Activated T-cell treated with anti-CD3 and anti-CD28 coated beads, Interleukin-2, amount 50 U/mL, for 48 hours (primary cell): ENCODE data around the gene ENTHD1.

Experiments
- DNase-seq, 2 experiments: peaks; one replicate each; pipeline ENCODE4 v3.0.0-alpha.2; 2020

ENTHD1 gene

DNA sequence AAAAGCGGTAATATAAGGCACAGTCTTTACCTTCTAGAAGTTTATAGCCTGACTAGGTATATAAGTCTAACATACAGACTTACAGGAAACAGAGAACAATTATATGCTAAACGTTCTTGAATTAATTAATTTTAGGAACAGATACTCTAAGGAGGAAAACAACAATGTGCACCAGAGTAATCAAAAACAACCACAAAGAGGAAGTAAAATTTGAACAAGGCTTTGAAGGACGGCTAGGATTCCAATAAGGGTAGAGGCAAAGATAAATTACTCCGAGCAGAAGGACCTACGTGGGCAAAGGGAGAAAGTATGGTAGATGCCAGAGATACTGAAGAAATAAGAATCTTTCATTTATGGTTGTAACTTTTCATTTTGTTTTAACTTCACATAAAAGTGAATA lies 54.4 kb downstream of the ENTHD1 start:
- no peak for DNase-seq

DNA sequence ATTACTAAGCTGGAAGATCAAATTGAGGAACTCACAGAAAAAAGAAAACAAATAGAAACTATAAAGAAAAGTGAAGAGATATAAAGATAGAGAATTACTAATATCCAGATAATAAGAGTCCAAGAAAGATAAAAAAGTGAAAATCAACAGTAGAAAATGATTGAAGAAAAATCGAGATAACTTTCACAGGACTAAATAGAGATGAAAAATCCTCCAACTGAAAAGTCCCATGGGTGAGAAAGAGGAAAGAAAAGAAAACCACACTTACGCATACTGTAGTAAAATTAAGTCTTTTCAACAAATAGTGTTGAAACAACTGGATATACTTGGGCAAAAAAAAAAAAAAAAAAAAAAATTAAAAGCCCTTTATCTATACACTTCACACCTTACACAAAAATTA lies 60.0 kb downstream of the ENTHD1 start:
- no peak for DNase-seq

DNA sequence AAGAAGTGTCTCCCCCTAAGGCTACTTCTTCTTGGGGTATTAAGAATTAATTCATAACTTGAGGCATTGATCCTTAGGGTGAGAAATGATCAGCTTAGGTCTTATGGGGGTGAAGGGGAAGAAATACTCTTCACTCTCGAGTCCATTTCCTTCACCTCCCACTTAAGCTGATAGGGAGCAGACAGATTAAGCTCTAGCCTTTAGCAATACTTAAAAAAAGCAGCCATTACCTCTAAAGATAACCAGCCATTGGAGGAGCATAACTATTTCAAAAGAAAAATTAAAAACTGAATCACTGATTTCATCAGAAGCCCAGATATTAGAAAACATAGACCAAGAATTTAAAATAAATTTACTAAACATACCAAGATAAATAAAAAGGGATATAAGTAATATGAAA lies 60.5 kb downstream of the ENTHD1 start:
- DNase-seq, result no peak

DNA sequence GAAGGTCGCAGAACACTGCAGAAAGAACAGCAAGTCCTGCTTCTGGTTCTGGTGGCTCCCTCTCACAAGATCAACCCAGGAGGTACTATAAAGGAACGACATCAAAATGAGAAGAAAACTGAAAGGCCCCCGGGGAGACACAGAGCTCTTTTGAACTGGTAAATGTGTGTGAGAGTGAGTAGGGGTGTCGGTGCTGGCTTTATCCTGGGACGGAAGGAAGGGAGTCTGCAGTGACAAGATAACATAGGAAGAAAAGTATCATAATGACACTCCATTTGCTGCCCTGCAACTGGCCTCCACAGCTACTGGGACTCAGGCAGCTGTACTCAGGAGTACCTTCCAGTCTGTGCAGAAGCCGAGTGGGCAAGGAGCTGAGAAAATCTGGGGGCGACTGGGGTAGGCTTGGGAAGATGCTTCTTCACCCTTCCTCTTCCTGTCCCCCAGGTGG lies 60.9 kb downstream of the ENTHD1 start:
- DNase-seq, result no peak

DNA sequence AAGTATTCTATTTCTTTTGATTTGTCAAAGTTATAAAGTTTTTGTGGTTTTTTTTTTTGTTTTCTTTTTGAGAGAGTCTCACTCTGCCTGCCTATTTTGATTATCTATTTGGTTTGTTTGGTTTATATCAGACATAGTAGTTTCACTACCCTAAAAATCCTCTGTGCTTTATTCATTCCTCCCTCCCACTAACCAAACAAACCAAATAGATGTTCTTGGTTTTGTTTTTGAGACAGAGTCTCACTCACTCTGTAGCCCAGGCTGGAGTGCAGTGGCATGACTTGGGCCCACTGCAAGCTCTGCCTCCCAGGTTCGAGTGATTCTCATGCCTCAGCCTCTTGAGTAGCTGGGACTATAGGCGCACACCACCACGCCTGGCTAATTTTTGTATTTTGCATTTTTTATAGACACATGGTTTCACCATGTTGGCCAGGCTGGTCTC lies 67.9 kb downstream of the ENTHD1 start:
- no peak for DNase-seq

- DNase-seq, result no peak
These were observed 72.6 kb downstream of the ENTHD1 start for GRCh38 chr22:39821008-39821407.

GRCh38 chr22:39820256-39820655 lies 73.3 kb downstream of the ENTHD1 start:
- no peak for DNase-seq

DNA sequence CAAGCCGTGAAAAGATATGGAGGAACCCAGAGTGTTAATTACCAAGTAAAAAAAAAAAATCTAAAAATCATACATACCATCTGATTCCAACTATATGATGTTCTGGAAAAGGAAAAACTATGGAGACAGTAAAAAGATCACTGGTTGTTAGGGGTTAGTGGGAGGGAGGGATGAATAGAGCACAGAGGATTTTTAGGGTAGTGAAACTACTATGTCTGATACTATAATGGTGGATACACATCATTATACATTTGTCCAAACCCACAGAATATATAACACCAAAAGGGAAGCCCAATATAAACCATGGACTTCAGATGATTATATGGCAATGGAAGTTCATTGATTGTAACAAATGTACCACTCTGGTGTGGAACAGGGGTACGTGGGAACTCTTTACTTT lies 74.1 kb downstream of the ENTHD1 start:
- no peak for DNase-seq

- DNase-seq, result no peak
These were observed 75.5 kb downstream of the ENTHD1 start for GRCh38 chr22:39818094-39818493.

DNA sequence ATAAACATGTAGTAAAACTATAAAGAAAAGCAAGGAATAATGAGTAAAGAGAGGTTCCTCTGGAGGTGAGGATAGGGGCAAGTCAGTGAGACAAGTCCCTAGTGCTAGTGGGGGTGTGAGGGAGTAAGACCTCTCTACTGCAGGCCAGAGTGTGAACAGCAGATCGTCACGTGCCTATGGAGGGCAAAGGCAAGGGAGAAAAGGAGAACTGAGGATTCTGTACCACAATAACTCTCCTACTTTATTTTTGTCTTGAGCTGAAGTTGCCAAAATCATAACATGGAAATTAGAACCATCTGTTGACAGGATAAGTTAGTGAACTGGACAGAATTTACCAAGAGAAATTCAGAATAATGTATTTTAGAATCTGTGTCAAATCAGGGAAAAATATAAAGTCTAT lies 77.6 kb downstream of the ENTHD1 start:
- DNase-seq, result no peak

- no peak for DNase-seq
These were observed 78.7 kb downstream of the ENTHD1 start for GRCh38 chr22:39814899-39815298.

DNA sequence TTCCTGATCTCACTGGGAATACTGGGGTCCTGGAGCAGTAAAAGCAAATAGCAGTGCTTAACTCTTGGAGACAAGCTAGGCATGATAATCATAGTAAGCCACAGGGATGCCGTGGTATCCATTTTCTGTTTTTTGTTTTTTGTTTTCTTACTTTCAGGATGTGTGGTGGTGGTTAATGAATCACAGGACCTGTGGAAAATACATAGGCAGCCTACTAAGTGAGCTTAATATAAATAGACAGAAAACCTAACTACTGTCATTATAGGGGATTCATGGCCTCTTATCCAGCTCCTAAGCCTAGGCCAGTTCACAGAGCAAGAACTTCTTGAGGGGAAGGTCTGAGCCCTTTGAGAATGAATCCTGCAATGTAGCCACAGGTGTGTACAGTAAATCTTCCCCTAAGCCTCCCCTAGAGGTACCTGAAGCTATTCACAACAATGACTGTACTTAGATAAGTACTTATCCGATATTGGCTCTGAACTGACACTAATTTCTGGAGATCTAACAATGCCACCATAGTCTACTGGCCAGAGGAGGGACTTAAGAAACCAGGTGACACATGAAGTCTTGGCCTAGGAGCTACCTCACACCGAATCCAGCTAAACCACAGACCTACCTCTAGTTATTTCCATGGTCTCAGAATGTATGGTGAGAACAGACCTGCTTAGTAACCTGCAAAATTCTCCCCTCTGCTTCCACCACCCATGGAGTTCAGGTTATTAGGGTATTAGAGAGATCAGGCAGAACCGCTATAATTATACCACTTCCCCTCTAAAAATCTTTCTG lies 83.6 kb downstream of the ENTHD1 start:
- DNase-seq, result no peak

DNA sequence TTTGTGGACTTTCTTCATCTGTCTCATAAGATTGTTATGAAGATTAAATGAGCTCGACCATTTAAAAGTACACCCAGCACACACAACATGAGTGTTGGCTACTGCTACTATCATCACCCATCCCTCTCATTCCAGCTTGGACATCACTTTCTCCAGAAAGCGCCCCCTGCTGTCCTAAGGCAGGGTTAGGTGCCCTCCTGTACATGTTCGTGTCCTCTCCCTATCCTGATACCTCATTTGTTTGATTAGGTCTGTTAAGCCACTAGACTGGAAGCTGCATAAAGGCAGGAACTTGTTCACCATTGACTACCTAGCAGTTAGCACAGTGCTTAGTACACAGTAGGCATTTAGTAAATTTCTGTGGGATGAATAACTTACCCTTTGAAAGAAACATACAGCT lies 85.5 kb downstream of the ENTHD1 start:
- peak; percentile 58 for DNase-seq

GRCh38 chr22:39806109-39806508 lies 87.5 kb downstream of the ENTHD1 start:
- no peak for DNase-seq

DNA sequence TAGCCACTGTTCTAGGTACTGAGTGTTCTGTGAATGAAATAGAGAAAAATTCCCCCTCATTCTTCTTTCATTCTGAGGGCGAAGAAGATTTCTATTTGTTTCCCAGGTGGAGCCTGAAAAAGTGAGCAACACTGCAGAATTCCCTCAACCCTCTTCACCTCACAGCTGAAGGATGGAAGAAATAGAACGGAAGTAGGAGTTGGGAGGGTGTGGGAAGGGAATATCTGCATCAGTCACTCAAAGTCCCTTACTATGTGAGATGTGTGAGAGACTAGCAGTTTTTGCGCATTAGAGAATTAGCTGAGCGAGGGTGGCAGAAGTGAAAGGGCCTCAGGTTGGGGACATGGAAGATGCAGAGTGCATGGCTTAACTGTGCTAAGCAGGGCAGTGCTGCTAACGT lies 88.4 kb downstream of the ENTHD1 start:
- DNase-seq, result no peak

- DNase-seq, result no peak
These were observed 90.9 kb downstream of the ENTHD1 start for GRCh38 chr22:39802682-39803081.

- no peak for DNase-seq
These were observed 92.6 kb downstream of the ENTHD1 start for GRCh38 chr22:39800790-39801520.

- DNase-seq, result no peak
These were observed 95.9 kb downstream of the ENTHD1 start for GRCh38 chr22:39797528-39798147.

DNA sequence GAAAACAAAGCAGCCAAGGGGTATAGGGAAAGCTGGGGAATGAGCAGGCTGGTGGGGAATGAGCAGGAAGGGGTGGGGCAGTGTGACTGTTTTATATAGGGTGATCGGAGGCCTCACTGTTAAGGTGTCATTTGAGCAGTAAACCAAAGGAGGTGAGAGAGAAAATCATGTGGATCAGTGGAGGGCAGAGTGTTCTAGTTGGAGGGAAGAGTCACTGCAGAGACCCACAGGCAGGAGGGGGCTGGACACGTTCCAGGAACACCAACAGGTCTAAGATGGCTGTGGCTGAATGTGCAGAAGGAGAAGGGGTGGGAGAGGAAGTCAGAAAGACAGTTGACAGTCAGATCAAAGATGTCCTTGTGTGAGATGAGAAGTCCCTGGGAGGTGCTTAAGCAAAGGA lies 103.8 kb downstream of the ENTHD1 start:
- DNase-seq, result no peak

GRCh38 chr22:39785232-39785631 lies 108.3 kb downstream of the ENTHD1 start:
- DNase-seq, result no peak

DNA sequence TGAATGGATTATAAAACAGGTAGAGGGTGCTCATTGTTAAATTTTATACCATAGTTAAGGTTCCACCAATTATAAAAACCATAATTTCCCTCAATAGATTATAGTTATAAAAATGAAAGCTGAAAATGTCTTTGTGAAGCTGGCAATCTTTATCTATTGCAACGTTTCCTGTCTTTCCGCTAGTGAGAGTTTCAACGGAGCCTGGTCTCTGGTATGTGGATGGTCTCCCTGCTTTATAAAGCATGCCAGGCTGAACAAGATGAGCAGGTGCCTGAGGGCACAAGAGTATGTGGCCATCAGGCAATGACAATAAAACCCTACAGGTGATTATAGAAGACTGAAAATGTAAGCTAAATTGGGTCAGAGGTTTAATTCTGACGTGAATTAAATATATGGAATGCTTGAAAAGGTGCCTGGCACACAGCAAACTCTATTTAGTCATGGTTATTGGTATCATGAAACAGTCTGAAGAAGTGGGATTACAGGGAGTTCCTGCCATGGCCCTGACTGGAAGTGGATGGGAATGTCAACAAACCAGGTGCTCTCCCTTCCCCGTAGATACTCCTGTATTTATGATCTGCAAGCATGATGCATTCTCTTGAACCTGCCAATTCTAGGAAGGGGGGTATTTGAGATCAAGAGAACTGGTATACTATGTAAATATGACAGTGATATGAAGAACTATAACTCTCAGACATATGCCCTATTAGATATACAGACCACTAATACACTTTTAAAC lies 115.7 kb downstream of the ENTHD1 start:
- DNase-seq, result no peak

- no peak for DNase-seq
These were observed 117.1 kb downstream of the ENTHD1 start for GRCh38 chr22:39776295-39777009.
